ENCODE measurements around the gene SLC38A5. TPM values are rescaled to one million over a fixed set of nuclear protein-coding genes. Genes with fewer than 3 reads are reported as not detected.

The SLC38A5 gene
- polyA plus RNA-seq, 1 donor (not counting 4 experiments of a cell fraction or from before 2014, with no cell fraction given): 199 TPM

GRCh38 chrX:48467281-48467761 is 2.7 kb downstream of the SLC38A5 start:
- H3K9ac ChIP-seq (ENCODE audit: control insufficient read depth, extremely low read depth, insufficient read depth, low read length): peak overlapping the region; percentile 87
- no peak for FAIRE-seq

DNA sequence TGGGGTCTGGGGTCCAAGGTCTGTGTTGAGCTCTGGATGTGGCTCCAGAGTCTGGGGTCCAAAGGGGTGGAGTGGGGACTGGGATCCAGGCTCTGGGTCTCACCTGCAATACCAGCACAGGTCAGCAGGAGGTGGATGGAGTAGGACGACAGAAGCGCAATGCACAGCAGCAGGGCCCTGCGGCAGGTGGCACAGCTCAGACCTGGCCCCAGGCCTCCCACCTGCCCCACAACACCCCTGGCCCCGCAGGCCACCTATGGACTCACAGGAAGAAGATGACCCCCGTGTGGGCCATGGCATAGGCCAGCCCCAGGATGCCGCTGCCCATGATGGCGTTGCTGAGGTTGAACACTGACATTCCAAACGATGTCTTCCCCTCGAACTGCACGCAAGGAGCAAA is 3.4 kb downstream of the SLC38A5 start:
- DNase-seq (ENCODE audit: low read depth, low spot score) (no peak), FAIRE-seq (no peak)
- Histone ChIP-seq H3K4me3 (ENCODE audit: control insufficient read depth in 2 of 3, extremely low read depth in 1 of 3, insufficient read depth in 2 of 3, low read depth in 1 of 3, low read length in 3 of 3) (peak overlapping the region; percentile 58 to 80 (median 64)), H3K4me1 (ENCODE audit: control insufficient read depth, extremely low read depth, insufficient read depth, low read length) (peaks cover 26% of the 10 kb centered on the region), H3K9ac (ENCODE audit: control insufficient read depth, extremely low read depth, insufficient read depth, low read length) (peak overlapping the region; percentile 87), H4K20me1 (ENCODE audit: control insufficient read depth, extremely low read depth, insufficient read depth, low read length) (peaks cover 2% of the 10 kb centered on the region), H3K9me3 (ENCODE audit: control insufficient read depth, low read depth, low read length) (peaks cover 8% of the 10 kb centered on the region), H3K27me3 (ENCODE audit: control insufficient read depth, extremely low read depth, insufficient read depth, low read length) (no peaks in the 10 kb centered on the region), H3K27ac (ENCODE audit: control insufficient read depth, insufficient read depth, low read length) (no peak overlapping the region), H3K9me1 (ENCODE audit: control insufficient read depth, extremely low read depth, insufficient read depth, low read length) (no peaks in the 10 kb centered on the region), H3K4me2 (ENCODE audit: control insufficient read depth, extremely low read depth, insufficient read depth, low read depth, low read length) (peak overlapping the region; percentile 75), H3K36me3 (ENCODE audit: control insufficient read depth in 2 of 2, extremely low read depth in 1 of 2, insufficient read depth in 2 of 2, low read length in 2 of 2) (peaks cover 4 to 13% of the 10 kb centered on the region in 2 experiments), H3K79me2 (ENCODE audit: control insufficient read depth, insufficient read depth, low read length) (peaks cover 40% of the 10 kb centered on the region), H2AFZ (ENCODE audit: control insufficient read depth, low read length) (no peak overlapping the region)
- dilution Hi-C loops (cut with MboI; ENCODE audit: extremely low pct_ligation_motif_present, low sequenced_read_pairs): no loop called here
- TF ChIP-seq CTCF (optimal IDR thresholded peaks at IDR 0.05 in 1 of 3, IDR thresholded peaks at IDR 0.05 in 1 of 3, conservative IDR thresholded peaks at IDR 0.05 in 1 of 3; ENCODE audit: extremely low read depth in 1 of 3, insufficient read depth in 2 of 3, low read length in 3 of 3) (peak in 2 of 3 experiments; percentile 31 to 36), EZH2 (IDR thresholded peaks at IDR 0.05; ENCODE audit: low read length) (no peak)

More at GRCh38 chrX:48467281-48467761, 2.7 kb downstream of the SLC38A5 start:
- peaks cover 2% of the 10 kb centered on the region for H4K20me1 ChIP-seq (ENCODE audit: control insufficient read depth, extremely low read depth, insufficient read depth, low read length)
- dilution Hi-C loops (cut with MboI; ENCODE audit: extremely low pct_ligation_motif_present, low sequenced_read_pairs): no loop called here
- no peak for TF ChIP-seq CTCF (optimal IDR thresholded peaks at IDR 0.05 in 1 of 3, IDR thresholded peaks at IDR 0.05 in 1 of 3, conservative IDR thresholded peaks at IDR 0.05 in 1 of 3; ENCODE audit: extremely low read depth in 1 of 3, insufficient read depth in 2 of 3, low read length in 3 of 3)
- TF ChIP-seq EZH2 (IDR thresholded peaks at IDR 0.05; ENCODE audit: low read length): no peak
- H3K4me2 ChIP-seq (ENCODE audit: control insufficient read depth, extremely low read depth, insufficient read depth, low read depth, low read length): peak overlapping the region; percentile 75
- no peak for DNase-seq (ENCODE audit: low read depth, low spot score)
- H3K79me2 ChIP-seq (ENCODE audit: control insufficient read depth, insufficient read depth, low read length): peaks cover 40% of the 10 kb centered on the region
- peaks cover 4 to 13% of the 10 kb centered on the region in 2 experiments for H3K36me3 ChIP-seq (ENCODE audit: control insufficient read depth in 2 of 2, extremely low read depth in 1 of 2, insufficient read depth in 2 of 2, low read length in 2 of 2)
- no peaks in the 10 kb centered on the region for H3K27me3 ChIP-seq (ENCODE audit: control insufficient read depth, extremely low read depth, insufficient read depth, low read length)
- H2AFZ ChIP-seq (ENCODE audit: control insufficient read depth, low read length): no peak overlapping the region
- peak overlapping the region; percentile 58 to 80 (median 64) for H3K4me3 ChIP-seq (ENCODE audit: control insufficient read depth in 2 of 3, extremely low read depth in 1 of 3, insufficient read depth in 2 of 3, low read depth in 1 of 3, low read length in 3 of 3)
- peaks cover 8% of the 10 kb centered on the region for H3K9me3 ChIP-seq (ENCODE audit: control insufficient read depth, low read depth, low read length)
- H3K9me1 ChIP-seq (ENCODE audit: control insufficient read depth, extremely low read depth, insufficient read depth, low read length): no peaks in the 10 kb centered on the region
- H3K27ac ChIP-seq (ENCODE audit: control insufficient read depth, insufficient read depth, low read length): peak overlapping the region; percentile 86
- H3K4me1 ChIP-seq (ENCODE audit: control insufficient read depth, extremely low read depth, insufficient read depth, low read length): peaks cover 25% of the 10 kb centered on the region

All from keratinocyte (primary cell).